Thymus (tissue), 11 donors: ENCODE data around the gene LPP. TPM values are rescaled to one million over a fixed set of nuclear protein-coding genes. Genes with fewer than 3 reads are reported as not detected.

ENCODE experiments used
- DNase-seq, 9 donors: peaks; one replicate each; pipeline ENCODE4 v3.0.0-alpha.2; 2013; ENCODE audit warnings: low spot score in 9 of 9, low read depth in 6 of 9, missing footprints in 1 of 9
- H3K27ac ChIP-seq, 2 donors: one replicate each; pipeline ENCODE4 v1.5.1; 2013; ENCODE audit warnings: control low read depth in 1 of 2, low read depth in 1 of 2, low read length in 1 of 2, mild to moderate bottlenecking in 1 of 2, moderate library complexity in 1 of 2
- H3K27me3 ChIP-seq, 2 donors: one replicate each; pipeline ENCODE4 v1.5.1; 2013; ENCODE audit warnings: low read length in 1 of 2; ENCODE audit not compliant: control insufficient read depth in 2 of 2, insufficient read depth in 1 of 2
- H3K36me3 ChIP-seq, 2 donors: one replicate each; pipeline ENCODE4 v1.5.1; 2013; ENCODE audit warnings: low read length in 1 of 2, mild to moderate bottlenecking in 1 of 2, moderate library complexity in 1 of 2; ENCODE audit not compliant: control insufficient read depth in 2 of 2, insufficient read depth in 2 of 2
- H3K4me1 ChIP-seq, 2 donors: one replicate each; pipeline ENCODE4 v1.5.1; 2013; ENCODE audit warnings: low read length in 2 of 2; ENCODE audit not compliant: control insufficient read depth in 2 of 2, insufficient read depth in 2 of 2
- H3K4me3 ChIP-seq, 2 donors: one replicate each; pipeline ENCODE4 v1.5.1; 2013; ENCODE audit warnings: low read length in 2 of 2, control low read depth in 1 of 2, mild to moderate bottlenecking in 1 of 2
- H3K9me3 ChIP-seq, 2 donors: one replicate each; pipeline ENCODE4 v1.5.1; 2013; ENCODE audit warnings: low read length in 1 of 2, mild to moderate bottlenecking in 1 of 2; ENCODE audit not compliant: control insufficient read depth in 2 of 2, insufficient read depth in 1 of 2
- WGBS: extraction: QIAGEN DNeasy Blood & Tissue Kit; methylation state at CpG from one replicate; pipeline ENCODE4 v1.1.7; 2013; 5-methylcytosine and 5-hydroxymethylcytosine counted together
- polyA plus RNA-seq: library from polyadenylated mRNA; stranded (reverse); fragments of 200-250 nt; gene quantifications from one replicate; pipeline ENCODE4 v1.2.3, GENCODE V29; 2013
- total RNA-seq: library from RNA; stranded (reverse); fragments of 120-200 nt; gene quantifications from one replicate; pipeline ENCODE4 v1.2.4, GENCODE V29; 2013
- donor health status: healthy.

Gene LPP
- total and polyA plus RNA-seq, 2 donors = 6.5 to 9.2 TPM

GRCh38 chr3:188158731-188159310, 4.9 kb downstream of the LPP start:
- DNase-seq = peak in 1 of 9 donors; percentile 63
- Histone ChIP-seq H3K36me3 (no peaks in the 10 kb centered on the region), H3K27me3 (no peaks in the 10 kb centered on the region), H3K9me3 (no peaks in the 10 kb centered on the region), H3K4me3 (no peak overlapping the region), H3K27ac (peak overlapping the region in 1 of 2 donors; percentile 16), H3K4me1 (peaks cover 42 to 56% of the 10 kb centered on the region in 2 donors)
- 75% methylated on average over 9 of the region's 9 CpGs for WGBS

- Histone ChIP-seq H3K9me3 (no peaks in the 10 kb centered on the region), H3K4me1 (peaks cover 37 to 58% of the 10 kb centered on the region in 2 donors), H3K36me3 (no peaks in the 10 kb centered on the region), H3K4me3 (no peak overlapping the region), H3K27ac (no peak overlapping the region), H3K27me3 (no peaks in the 10 kb centered on the region)
- DNase-seq = no peak
Measured at GRCh38 chr3:188160751-188161150, 6.8 kb downstream of the LPP start.

GRCh38 chr3:188164248-188164687, 10.3 kb downstream of the LPP start:
- no peaks in the 10 kb centered on the region for H3K27me3 ChIP-seq
- DNase-seq = no peak
- H3K27ac ChIP-seq = peak overlapping the region in 1 of 2 donors; percentile 11
- 39% methylated on average over 2 of the region's 2 CpGs for WGBS
- H3K4me1 ChIP-seq = peaks cover 12 to 26% of the 10 kb centered on the region in 2 donors
- H3K4me3 ChIP-seq = no peak overlapping the region
- H3K9me3 ChIP-seq = no peaks in the 10 kb centered on the region
- H3K36me3 ChIP-seq = no peaks in the 10 kb centered on the region

- no peaks in the 10 kb centered on the region for H3K36me3 ChIP-seq
- H3K4me1 ChIP-seq = peaks cover 7 to 24% of the 10 kb centered on the region in 2 donors
- H3K27ac ChIP-seq = no peak overlapping the region
- no peaks in the 10 kb centered on the region for H3K9me3 ChIP-seq
- no peak overlapping the region for H3K4me3 ChIP-seq
- DNase-seq = no peak
- 96% methylated on average over 9 of the region's 9 CpGs for WGBS
- no peaks in the 10 kb centered on the region for H3K27me3 ChIP-seq
Measured at GRCh38 chr3:188165596-188165995, 11.6 kb downstream of the LPP start.

GRCh38 chr3:188166441-188166840, 12.5 kb downstream of the LPP start:
- Histone ChIP-seq H3K4me3 (no peak overlapping the region), H3K27me3 (no peaks in the 10 kb centered on the region), H3K27ac (no peak overlapping the region), H3K4me1 (peaks cover 7 to 29% of the 10 kb centered on the region in 2 donors), H3K9me3 (no peaks in the 10 kb centered on the region), H3K36me3 (no peaks in the 10 kb centered on the region)
- no peak for DNase-seq
- 64% methylated on average over 3 of the region's 3 CpGs for WGBS

- no peak overlapping the region for H3K4me3 ChIP-seq
- no peaks in the 10 kb centered on the region for H3K27me3 ChIP-seq
- 99% methylated on average over 3 of the region's 3 CpGs for WGBS
- H3K36me3 ChIP-seq = no peaks in the 10 kb centered on the region
- H3K4me1 ChIP-seq = peaks cover 7 to 32% of the 10 kb centered on the region in 2 donors
- no peak for DNase-seq
- H3K9me3 ChIP-seq = no peaks in the 10 kb centered on the region
- no peak overlapping the region for H3K27ac ChIP-seq
Measured at GRCh38 chr3:188168186-188168585, 14.2 kb downstream of the LPP start.

- no peaks in the 10 kb centered on the region for H3K27me3 ChIP-seq
- no peak overlapping the region for H3K4me3 ChIP-seq
- DNase-seq = no peak
- H3K4me1 ChIP-seq = peaks cover 7 to 36% of the 10 kb centered on the region in 2 donors
- no peak overlapping the region for H3K27ac ChIP-seq
- H3K9me3 ChIP-seq = no peaks in the 10 kb centered on the region
- no peaks in the 10 kb centered on the region for H3K36me3 ChIP-seq
Measured at GRCh38 chr3:188168648-188169047, 14.7 kb downstream of the LPP start.

GRCh38 chr3:188169830-188170455, 16.0 kb downstream of the LPP start:
- no peaks in the 10 kb centered on the region for H3K27me3 ChIP-seq
- peaks cover 10 to 38% of the 10 kb centered on the region in 2 donors for H3K4me1 ChIP-seq
- H3K27ac ChIP-seq = no peak overlapping the region
- H3K4me3 ChIP-seq = no peak overlapping the region
- H3K36me3 ChIP-seq = no peaks in the 10 kb centered on the region
- peaks cover 0 to under 1% of the 10 kb centered on the region in 2 donors for H3K9me3 ChIP-seq
- DNase-seq = no peak
- 96% methylated on average over 10 of the region's 10 CpGs for WGBS

GRCh38 chr3:188170461-188171459, 16.8 kb downstream of the LPP start:
- Histone ChIP-seq H3K27me3 (no peaks in the 10 kb centered on the region), H3K36me3 (peaks cover 0 to under 1% of the 10 kb centered on the region in 2 donors), H3K4me3 (no peak overlapping the region), H3K27ac (no peak overlapping the region), H3K4me1 (peaks cover 16 to 36% of the 10 kb centered on the region in 2 donors), H3K9me3 (peaks cover 0 to 4% of the 10 kb centered on the region in 2 donors)
- WGBS = 86% methylated on average over 8 of the region's 8 CpGs
- DNase-seq = peak in 1 of 9 donors; percentile 65
